ENCODE data around the gene TM7SF2.

GRCh38 chr11:65125197-65126056 is 13.8 kb downstream of the TM7SF2 start:
- TF ChIP-seq CTCF (conservative IDR thresholded peaks at IDR 0.05; ENCODE audit: low read length) (no peak), EZH2phosphoT487 (IDR thresholded peaks at IDR 0.05; ENCODE audit: borderline replicate concordance) (no peak)
